Midbrain (tissue), 1 donor: ENCODE data around the gene SIRPA.
A peak's percentile ranks its signal among the peaks of the same experiment; 100 is the strongest.

ENCODE experiments used
- DNase-seq: peaks from one replicate; lab custom pipeline; 2025; lab: John Stamatoyannopoulos, UW

Gene SIRPA

DNA sequence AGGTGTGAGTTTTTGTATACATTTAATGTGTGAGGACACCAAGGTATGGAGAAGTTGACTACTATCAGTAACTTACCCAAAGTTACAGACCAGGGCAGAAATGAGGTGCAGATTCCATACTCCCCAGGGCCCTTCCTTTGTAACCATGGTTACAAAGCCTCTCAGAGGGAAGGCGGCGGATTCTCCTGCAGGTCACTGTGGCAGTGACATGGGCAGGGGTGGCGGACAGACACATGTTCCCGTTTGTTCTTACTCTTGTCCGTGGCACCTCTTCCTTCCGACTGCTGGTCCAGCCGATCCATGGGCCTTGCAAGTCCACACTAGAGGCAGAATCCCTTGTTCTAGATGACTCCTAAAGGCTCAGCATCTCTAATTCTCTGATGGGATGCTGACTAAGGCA, 55.6 kb downstream of the SIRPA start:
- no peak for DNase-seq

DNA sequence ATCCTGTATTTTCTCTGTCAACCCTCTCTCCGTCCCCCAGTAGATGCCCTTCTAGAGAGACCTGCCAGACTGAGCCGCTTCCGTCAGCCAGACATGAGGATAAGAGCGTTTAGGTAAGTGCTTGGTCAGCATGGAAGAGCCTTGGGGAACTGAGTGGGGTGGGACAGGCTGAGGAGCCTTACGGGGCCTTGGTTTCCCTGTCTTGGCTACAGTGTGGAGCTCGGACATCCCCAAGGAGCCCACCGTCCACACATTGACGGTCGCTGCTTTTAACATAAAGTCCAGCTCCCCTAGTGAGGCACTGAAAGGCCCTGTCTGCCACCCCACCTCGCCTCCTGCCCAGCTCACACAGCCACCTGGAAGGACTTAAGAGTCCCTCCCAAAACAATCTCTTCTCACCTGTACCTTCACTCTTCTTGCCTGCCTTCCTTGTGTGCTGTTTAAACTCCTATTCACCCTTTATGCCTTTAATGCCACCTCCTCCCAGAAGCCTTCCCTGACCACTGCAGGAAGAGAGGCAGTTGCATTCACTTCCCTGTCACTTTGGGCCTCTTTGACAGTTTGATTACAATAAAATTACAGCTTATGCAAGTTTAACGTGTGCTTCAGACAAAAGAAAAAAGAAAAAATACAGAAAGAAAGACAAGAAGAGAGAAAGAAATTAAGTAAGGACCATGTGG, 56.4 kb downstream of the SIRPA start:
- no peak for DNase-seq

GRCh38 chr20:1952737-1953530, 57.7 kb downstream of the SIRPA start:
- DNase-seq = no peak

- DNase-seq = no peak
These were observed 58.4 kb downstream of the SIRPA start for GRCh38 chr20:1953621-1954020.

DNA sequence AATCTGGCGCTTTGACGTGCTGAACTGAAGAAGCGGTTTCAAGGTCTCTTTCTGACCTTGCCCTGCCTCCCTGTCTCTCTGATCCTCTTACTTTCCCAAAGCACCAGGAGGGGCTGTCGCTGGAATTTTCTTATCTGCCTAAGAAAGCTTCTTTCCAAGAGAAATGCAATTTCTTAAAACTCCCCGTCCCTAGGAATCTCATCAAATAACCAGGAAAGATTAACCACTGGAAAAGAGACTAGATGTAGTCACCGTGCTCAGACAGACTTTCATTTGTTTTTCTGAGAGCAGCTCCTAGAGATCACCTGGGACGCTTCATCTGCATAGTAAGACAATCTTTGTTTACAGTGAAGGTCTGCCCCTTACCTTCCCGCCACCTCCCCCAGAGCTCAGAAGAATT, 60.0 kb downstream of the SIRPA start:
- DNase-seq = no peak

GRCh38 chr20:1958426-1958825, 63.2 kb downstream of the SIRPA start:
- no peak for DNase-seq

DNA sequence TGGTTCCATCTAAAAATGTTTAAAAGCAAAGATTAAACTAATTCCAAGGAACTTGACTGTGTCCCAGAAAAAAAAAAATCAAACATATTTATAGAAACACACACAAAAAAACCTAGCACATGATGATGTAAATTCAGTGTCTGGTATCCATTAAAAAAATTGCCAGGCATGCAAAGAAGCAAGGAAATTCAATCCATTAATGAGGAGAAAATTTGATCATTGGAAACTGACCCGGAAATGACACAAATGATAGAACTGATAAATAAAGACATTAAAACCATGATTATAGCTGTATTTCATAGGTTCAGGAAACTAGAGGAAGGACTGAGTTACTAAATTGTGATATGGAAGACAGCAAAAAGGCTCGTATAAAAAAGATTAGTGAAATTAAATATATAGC, 63.9 kb downstream of the SIRPA start:
- DNase-seq = no peak

DNA sequence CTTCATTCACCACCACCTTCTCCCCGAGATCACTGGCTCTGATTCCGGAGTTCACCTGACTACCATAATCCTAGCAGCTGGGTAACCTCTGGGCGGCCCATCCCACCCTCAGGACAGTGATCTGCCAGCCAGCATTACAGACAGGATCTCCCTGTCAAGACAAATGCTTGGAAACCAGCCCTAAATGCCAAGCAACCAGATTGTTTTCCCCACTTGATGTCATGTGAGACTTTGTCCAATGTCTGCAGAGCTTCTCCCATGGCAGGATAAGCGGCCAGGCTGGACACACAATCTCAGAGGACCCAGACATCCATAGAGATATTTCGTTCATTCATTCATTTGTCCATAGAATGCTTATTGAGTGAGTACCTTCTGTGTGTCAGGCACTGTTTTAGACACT, 66.2 kb downstream of the SIRPA start:
- DNase-seq = no peak

GRCh38 chr20:1964061-1964460, 68.9 kb downstream of the SIRPA start:
- no peak for DNase-seq

DNA sequence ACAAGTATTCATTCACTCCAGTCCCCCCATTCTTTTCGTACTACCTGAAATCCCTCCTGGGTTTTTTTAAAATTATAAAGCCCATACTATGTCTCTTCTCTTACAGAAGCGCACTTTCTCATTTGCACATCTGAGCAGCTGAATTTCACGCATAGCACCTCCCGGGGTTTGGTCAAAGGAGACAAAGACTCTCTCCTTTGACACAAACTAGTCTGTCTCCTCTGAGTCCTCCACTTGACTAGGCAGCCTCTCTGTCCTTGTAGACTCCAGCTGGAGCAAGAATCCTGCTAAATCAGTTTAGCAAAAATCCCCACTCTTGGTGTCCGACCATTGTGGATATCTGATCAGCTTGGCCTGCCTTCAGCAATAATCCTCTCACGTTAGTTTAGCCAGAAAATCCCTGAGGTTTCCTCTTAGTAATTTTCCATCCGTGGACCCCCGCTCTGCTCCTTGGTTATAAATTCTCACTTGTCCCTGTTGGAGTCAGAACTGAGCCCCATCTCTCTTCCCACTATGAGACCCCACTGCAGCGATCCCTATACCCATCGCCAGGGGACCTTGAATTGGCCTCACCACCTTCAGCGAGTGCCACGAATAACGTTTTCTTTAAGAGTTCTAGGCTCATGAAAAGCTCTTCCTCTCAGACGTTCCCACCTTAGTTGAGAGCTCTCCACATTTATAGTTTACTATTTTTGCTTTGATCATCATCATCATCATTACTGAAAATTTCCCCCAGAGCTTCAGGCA, 69.6 kb downstream of the SIRPA start:
- DNase-seq = no peak

- peak; percentile 81 for DNase-seq
These were observed 70.5 kb downstream of the SIRPA start for GRCh38 chr20:1965520-1966351.

DNA sequence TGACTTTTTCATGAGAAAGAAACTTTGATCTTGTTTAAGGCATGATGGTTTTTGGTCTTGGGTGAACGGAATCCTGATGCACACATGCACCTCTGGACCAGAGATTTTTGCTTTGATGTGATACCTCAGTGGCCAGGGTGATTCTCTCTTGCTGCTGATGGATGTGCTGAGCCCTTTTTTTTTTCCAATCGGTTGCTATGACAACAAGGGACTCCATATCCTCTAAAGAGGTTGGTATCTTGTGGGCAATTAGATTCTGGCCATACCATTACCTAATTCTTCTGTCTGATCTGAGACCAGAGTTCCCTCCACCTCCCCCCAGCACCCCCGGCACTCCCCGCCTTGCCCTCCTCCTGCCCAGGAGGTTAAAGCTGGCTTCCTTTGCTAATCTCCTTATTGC, 73.8 kb downstream of the SIRPA start:
- DNase-seq = no peak

- no peak for DNase-seq
These were observed 76.8 kb downstream of the SIRPA start for GRCh38 chr20:1971893-1972586.

- no peak for DNase-seq
These were observed 78.6 kb downstream of the SIRPA start for GRCh38 chr20:1973601-1974440.

- DNase-seq = no peak
These were observed 80.1 kb downstream of the SIRPA start for GRCh38 chr20:1975291-1975690.

GRCh38 chr20:1979106-1979778, 84.0 kb downstream of the SIRPA start:
- no peak for DNase-seq

DNA sequence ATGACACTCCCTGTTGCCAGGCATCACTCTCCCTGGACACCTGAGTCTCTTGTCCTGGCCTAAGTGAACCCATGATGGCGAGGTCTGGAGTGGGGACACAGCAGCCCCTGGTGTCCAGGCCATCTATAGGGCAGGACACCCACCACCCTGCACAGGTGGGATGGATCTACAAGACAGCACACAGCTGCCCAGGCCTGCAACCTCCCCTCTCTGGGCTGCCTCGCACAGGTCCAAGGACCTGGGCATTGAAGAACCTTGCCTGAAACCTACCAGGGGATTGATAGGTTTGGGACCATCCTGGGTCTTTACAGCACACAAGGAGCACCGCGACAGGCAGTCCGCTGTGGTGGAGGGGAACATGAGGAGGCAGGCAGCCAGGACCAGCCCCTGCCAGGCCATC, 87.5 kb downstream of the SIRPA start:
- DNase-seq = no peak

- no peak for DNase-seq
These were observed 88.1 kb downstream of the SIRPA start for GRCh38 chr20:1983301-1983700.

DNA sequence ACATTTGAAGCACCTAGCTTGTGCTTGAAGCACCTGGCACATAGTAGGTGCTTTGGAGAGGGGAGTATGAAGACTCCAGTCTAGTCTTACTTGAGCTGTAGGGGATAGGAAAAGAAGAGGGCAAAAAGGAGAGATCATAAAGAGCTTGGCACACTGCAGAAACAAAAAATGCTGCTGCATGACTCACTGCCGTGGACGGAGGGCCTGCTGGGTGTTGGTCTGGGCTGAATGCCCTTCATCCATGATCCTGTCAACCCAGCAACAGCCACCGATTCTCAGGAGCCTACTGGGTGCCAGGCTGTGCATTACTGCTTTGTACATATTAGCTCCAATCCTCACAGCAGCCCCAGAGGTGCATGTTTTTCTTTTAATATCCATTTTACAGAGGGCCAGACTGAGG, 92.6 kb downstream of the SIRPA start:
- DNase-seq = no peak
